ENCODE results near the gene GIMAP6. TPM values are rescaled to one million over a fixed set of nuclear protein-coding genes. Genes with fewer than 3 reads are reported as not detected.
A peak's percentile ranks its signal among the peaks of the same experiment; 100 is the strongest.

GIMAP6 gene
- polyA plus RNA-seq, 3 donors = 16.2 to 70.2 (median 57.0) TPM

DNA sequence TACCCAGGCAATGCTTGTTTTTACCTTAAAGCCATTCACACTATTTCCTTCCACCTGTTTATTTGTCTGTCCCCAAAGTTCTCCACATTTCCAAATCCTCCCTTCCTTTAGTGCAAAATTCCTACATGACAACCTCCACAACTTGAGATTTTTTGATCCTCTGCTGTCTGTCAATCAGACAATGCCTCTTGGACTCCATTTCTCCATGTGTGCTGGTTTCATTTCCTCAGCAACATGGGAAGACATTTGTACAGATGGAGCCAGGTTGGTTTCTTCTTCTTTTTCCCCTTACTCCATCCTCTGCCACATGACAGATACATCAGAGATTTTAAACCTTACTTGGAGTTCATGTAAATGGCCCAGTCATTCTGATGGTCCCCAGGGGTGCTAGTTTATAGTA lies 34.2 kb upstream of the GIMAP6 start:
- Histone ChIP-seq H4K20me1 (ENCODE audit: insufficient read depth, low read length) (no peaks in the 10 kb centered on the region), H3K79me2 (ENCODE audit: insufficient read depth, low read length) (no peaks in the 10 kb centered on the region), H2AFZ (ENCODE audit: insufficient read depth, low read depth, low read length, poor library complexity, severe bottlenecking) (no peak overlapping the region), H3K27ac (ENCODE audit: low read depth in 1 of 2, low read length in 2 of 2) (peak overlapping the region in 1 of 2 donors; percentile 74), H3K4me3 (replicated peaks in 1 of 3; ENCODE audit: low read depth in 2 of 3, low read length in 3 of 3) (peak overlapping the region in 1 of 3 experiments; percentile 56), H3K9me3 (replicated peaks in 1 of 2; ENCODE audit: control insufficient read depth in 1 of 2, insufficient read depth in 1 of 2, low read length in 2 of 2) (peaks cover 0 to 7% of the 10 kb centered on the region in 2 donors), H3K27me3 (ENCODE audit: control insufficient read depth in 2 of 2, insufficient read depth in 2 of 2, low read length in 2 of 2) (no peaks in the 10 kb centered on the region), H3K9ac (ENCODE audit: insufficient read depth, low read length, poor library complexity, severe bottlenecking) (no peak overlapping the region), H3K4me2 (replicated peaks; ENCODE audit: extremely low read depth, low read length, poor library complexity, severe bottlenecking) (peak overlapping the region; percentile 67), H3K36me3 (replicated peaks in 1 of 2; ENCODE audit: control insufficient read depth in 1 of 2, insufficient read depth in 2 of 2, low read length in 2 of 2) (no peaks in the 10 kb centered on the region), H3K4me1 (ENCODE audit: control insufficient read depth in 1 of 2, insufficient read depth in 2 of 2, low read length in 2 of 2) (peaks cover 26 to 27% of the 10 kb centered on the region in 2 donors)
- Mint-ChIP-seq H3K9me3 (peaks cover 3 to 10% (median 9%) of the 10 kb centered on the region in 7 donors), H3K4me1 (peaks cover 35% of the 10 kb centered on the region), H3K4me3 (peak overlapping the region in 1 of 2 donors; percentile 49), H3K27ac (peak overlapping the region in 6 of 7 donors; percentile 14 to 88 (median 62)), H3K36me3 (peaks cover 0 to 3% of the 10 kb centered on the region in 2 donors), H3K27me3 (ENCODE audit: low read depth in 3 of 3) (peaks cover 0 to 1% (median 0%) of the 10 kb centered on the region in 3 donors)
- peak in 2 of 3 donors; percentile 10 to 32 for DNase-seq
- TF ChIP-seq, protein P1, sequence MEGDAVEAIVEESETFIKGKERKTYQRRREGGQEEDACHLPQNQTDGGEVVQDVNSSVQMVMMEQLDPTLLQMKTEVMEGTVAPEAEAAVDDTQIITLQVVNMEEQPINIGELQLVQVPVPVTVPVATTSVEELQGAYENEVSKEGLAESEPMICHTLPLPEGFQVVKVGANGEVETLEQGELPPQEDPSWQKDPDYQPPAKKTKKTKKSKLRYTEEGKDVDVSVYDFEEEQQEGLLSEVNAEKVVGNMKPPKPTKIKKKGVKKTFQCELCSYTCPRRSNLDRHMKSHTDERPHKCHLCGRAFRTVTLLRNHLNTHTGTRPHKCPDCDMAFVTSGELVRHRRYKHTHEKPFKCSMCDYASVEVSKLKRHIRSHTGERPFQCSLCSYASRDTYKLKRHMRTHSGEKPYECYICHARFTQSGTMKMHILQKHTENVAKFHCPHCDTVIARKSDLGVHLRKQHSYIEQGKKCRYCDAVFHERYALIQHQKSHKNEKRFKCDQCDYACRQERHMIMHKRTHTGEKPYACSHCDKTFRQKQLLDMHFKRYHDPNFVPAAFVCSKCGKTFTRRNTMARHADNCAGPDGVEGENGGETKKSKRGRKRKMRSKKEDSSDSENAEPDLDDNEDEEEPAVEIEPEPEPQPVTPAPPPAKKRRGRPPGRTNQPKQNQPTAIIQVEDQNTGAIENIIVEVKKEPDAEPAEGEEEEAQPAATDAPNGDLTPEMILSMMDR (IDR thresholded peaks at IDR 0.05) = no peak
- intact Hi-C loops (cut with micrococcal nuclease) = no loop called here

DNA sequence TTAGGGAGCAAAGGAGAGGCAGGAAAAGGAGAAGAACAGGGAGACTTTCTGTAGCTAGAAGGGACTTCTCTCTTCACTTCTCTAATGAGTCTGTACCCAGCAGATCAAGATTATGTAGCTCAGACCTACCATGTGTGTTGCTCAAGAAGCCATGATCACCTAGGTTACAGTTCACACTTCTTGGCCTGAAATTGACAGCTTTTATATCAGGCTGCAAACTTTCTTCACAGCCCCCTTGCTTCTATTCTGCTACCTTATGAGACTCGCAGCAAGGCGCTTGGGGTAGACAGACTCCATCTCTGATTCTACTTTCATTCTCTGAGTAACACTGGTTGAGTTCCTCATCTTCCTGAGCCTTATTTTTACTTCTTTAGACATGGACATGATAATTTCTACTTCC lies 33.7 kb upstream of the GIMAP6 start:
- Mint-ChIP-seq H3K36me3 (peaks cover 0 to 3% of the 10 kb centered on the region in 2 donors), H3K4me3 (peak overlapping the region; percentile 45 to 49), H3K27ac (peak overlapping the region; percentile 46 to 88 (median 70)), H3K27me3 (ENCODE audit: low read depth in 3 of 3) (peaks cover 0 to 1% (median 0%) of the 10 kb centered on the region in 3 donors), H3K9me3 (peaks cover 3 to 10% (median 9%) of the 10 kb centered on the region in 7 donors), H3K4me1 (peaks cover 41% of the 10 kb centered on the region)
- H2AFZ ChIP-seq (ENCODE audit: insufficient read depth, low read depth, low read length, poor library complexity, severe bottlenecking) = peak overlapping the region; percentile 35
- TF ChIP-seq, protein P1 (IDR thresholded peaks at IDR 0.05) = no peak
- peak overlapping the region in 1 of 2 donors; percentile 74 for H3K27ac ChIP-seq (ENCODE audit: low read depth in 1 of 2, low read length in 2 of 2)
- peak overlapping the region; percentile 67 for H3K4me2 ChIP-seq (replicated peaks; ENCODE audit: extremely low read depth, low read length, poor library complexity, severe bottlenecking)
- intact Hi-C loops (cut with micrococcal nuclease) = no loop called here
- peaks cover 26 to 27% of the 10 kb centered on the region in 2 donors for H3K4me1 ChIP-seq (ENCODE audit: control insufficient read depth in 1 of 2, insufficient read depth in 2 of 2, low read length in 2 of 2)
- DNase-seq = peak in 2 of 3 donors; percentile 22 to 26
- 93% methylated on average over 2 of the region's 2 CpGs for WGBS (ENCODE audit: insufficient coverage)
- H3K4me3 ChIP-seq (replicated peaks in 1 of 3; ENCODE audit: low read depth in 2 of 3, low read length in 3 of 3) = peak overlapping the region in 2 of 3 experiments; percentile 18 to 56
- H3K79me2 ChIP-seq (ENCODE audit: insufficient read depth, low read length) = no peaks in the 10 kb centered on the region
- H3K27me3 ChIP-seq (ENCODE audit: control insufficient read depth in 2 of 2, insufficient read depth in 2 of 2, low read length in 2 of 2) = no peaks in the 10 kb centered on the region
- H3K9me3 ChIP-seq (replicated peaks in 1 of 2; ENCODE audit: control insufficient read depth in 1 of 2, insufficient read depth in 1 of 2, low read length in 2 of 2) = peaks cover 0 to 7% of the 10 kb centered on the region in 2 donors
- H3K9ac ChIP-seq (ENCODE audit: insufficient read depth, low read length, poor library complexity, severe bottlenecking) = no peak overlapping the region
- no peaks in the 10 kb centered on the region for H4K20me1 ChIP-seq (ENCODE audit: insufficient read depth, low read length)
- no peaks in the 10 kb centered on the region for H3K36me3 ChIP-seq (replicated peaks in 1 of 2; ENCODE audit: control insufficient read depth in 1 of 2, insufficient read depth in 2 of 2, low read length in 2 of 2)
